ENCODE data around the gene CASZ1. TPM values are rescaled to one million over a fixed set of nuclear protein-coding genes. Genes with fewer than 3 reads are reported as not detected.

CASZ1 gene
- total RNA-seq, 1 donor from 2014 or later = 3.4 TPM

GRCh38 chr1:10615332-10615731 lies 181.1 kb downstream of the CASZ1 start:
- TF ChIP-seq CTCF (IDR thresholded peaks at IDR 0.05) (no peak), EZH2phosphoT487 (IDR thresholded peaks at IDR 0.05) (no peak), EZH2 (IDR thresholded peaks at IDR 0.05) (no peak)
- H2AFZ ChIP-seq (replicated peaks) = no peak overlapping the region
- no peaks in the 10 kb centered on the region for H3K9me3 Mint-ChIP-seq
- H3K27me3 ChIP-seq = no peaks in the 10 kb centered on the region
- H3K4me1 Mint-ChIP-seq = peaks cover 11% of the 10 kb centered on the region
- H3K27me3 Mint-ChIP-seq (ENCODE audit: insufficient read depth, low read depth) = peaks cover 2% of the 10 kb centered on the region
- H3K27ac ChIP-seq = no peak overlapping the region
- DNase-seq (ENCODE audit: low spot score) = no peak
- no peak overlapping the region for H3K9ac ChIP-seq
- peaks cover 25% of the 10 kb centered on the region for H4K20me1 ChIP-seq (ENCODE audit: low read depth)
- no peaks in the 10 kb centered on the region for H3K36me3 Mint-ChIP-seq
- no peaks in the 10 kb centered on the region for H3F3A ChIP-seq (ENCODE audit: low read depth)
- H3K79me2 ChIP-seq (ENCODE audit: low read depth) = no peaks in the 10 kb centered on the region
- no peaks in the 10 kb centered on the region for H3K9me3 ChIP-seq (ENCODE audit: low read depth)
- no peaks in the 10 kb centered on the region for H3K36me3 ChIP-seq
- peak overlapping the region; percentile 6 for H3K4me2 ChIP-seq
- H3K4me1 ChIP-seq = peaks cover 9% of the 10 kb centered on the region
- H3K27ac Mint-ChIP-seq = no peak overlapping the region
- H3K4me3 ChIP-seq = no peak overlapping the region
- H3K4me3 Mint-ChIP-seq = no peak overlapping the region

- Mint-ChIP-seq H3K9me3 (no peaks in the 10 kb centered on the region), H3K27me3 (ENCODE audit: insufficient read depth, low read depth) (peaks cover 2% of the 10 kb centered on the region), H3K27ac (peak overlapping the region; percentile 12), H3K36me3 (no peaks in the 10 kb centered on the region), H3K4me1 (peaks cover 11% of the 10 kb centered on the region), H3K4me3 (no peak overlapping the region)
- no peak overlapping the region for H3K4me3 ChIP-seq
- H2AFZ ChIP-seq (replicated peaks) = no peak overlapping the region
- H4K20me1 ChIP-seq (ENCODE audit: low read depth) = peaks cover 23% of the 10 kb centered on the region
- no peak for TF ChIP-seq EZH2phosphoT487 (IDR thresholded peaks at IDR 0.05)
- TF ChIP-seq EZH2 (IDR thresholded peaks at IDR 0.05) = no peak
- TF ChIP-seq CTCF (IDR thresholded peaks at IDR 0.05) = no peak
- no peaks in the 10 kb centered on the region for H3K27me3 ChIP-seq
- H3K9me3 ChIP-seq (ENCODE audit: low read depth) = no peaks in the 10 kb centered on the region
- peaks cover 9% of the 10 kb centered on the region for H3K4me1 ChIP-seq
- H3K9ac ChIP-seq = no peak overlapping the region
- H3K36me3 ChIP-seq = no peaks in the 10 kb centered on the region
- DNase-seq (ENCODE audit: low spot score) = no peak
- no peaks in the 10 kb centered on the region for H3K79me2 ChIP-seq (ENCODE audit: low read depth)
- H3K27ac ChIP-seq = no peak overlapping the region
- no peaks in the 10 kb centered on the region for H3F3A ChIP-seq (ENCODE audit: low read depth)
- H3K4me2 ChIP-seq = no peak overlapping the region
Measured at GRCh38 chr1:10614377-10615225, 181.8 kb downstream of the CASZ1 start.

- Mint-ChIP-seq H3K9me3 (no peaks in the 10 kb centered on the region), H3K4me3 (no peak overlapping the region), H3K4me1 (peaks cover 11% of the 10 kb centered on the region), H3K27me3 (ENCODE audit: insufficient read depth, low read depth) (peaks cover 2% of the 10 kb centered on the region), H3K36me3 (no peaks in the 10 kb centered on the region), H3K27ac (no peak overlapping the region)
- no peak for DNase-seq (ENCODE audit: low spot score)
- Histone ChIP-seq H3K9me3 (ENCODE audit: low read depth) (no peaks in the 10 kb centered on the region), H3K79me2 (ENCODE audit: low read depth) (no peaks in the 10 kb centered on the region), H3K36me3 (no peaks in the 10 kb centered on the region), H3K27ac (no peak overlapping the region), H3K4me1 (peaks cover 10% of the 10 kb centered on the region), H3K4me2 (no peak overlapping the region), H3F3A (ENCODE audit: low read depth) (peaks cover 3% of the 10 kb centered on the region), H4K20me1 (ENCODE audit: low read depth) (peaks cover 29% of the 10 kb centered on the region), H3K27me3 (no peaks in the 10 kb centered on the region), H2AFZ (replicated peaks) (no peak overlapping the region), H3K9ac (no peak overlapping the region), H3K4me3 (no peak overlapping the region)
- TF ChIP-seq EZH2phosphoT487 (IDR thresholded peaks at IDR 0.05) (no peak), CTCF (IDR thresholded peaks at IDR 0.05) (no peak), EZH2 (IDR thresholded peaks at IDR 0.05) (no peak)
Measured at GRCh38 chr1:10613861-10614260, 182.6 kb downstream of the CASZ1 start.

Data from neural progenitor cell (in vitro differentiated cells).